B cell (primary cell): Measurements from ENCODE around the gene KIRREL3. TPM values are rescaled to one million over a fixed set of nuclear protein-coding genes. Genes with fewer than 3 reads are reported as not detected.

Source experiments
- ATAC-seq: fragments of 200-7000 bp; cut with Tn5 transposase; one replicate; pipeline ENCODE4 v1.10.0; 2021; ENCODE audit warnings: low read depth, mild to moderate bottlenecking, moderate number of reproducible peaks, moderate library complexity
- CTCF ChIA-PET: fragments of 350-600 bp; sonication (Branson Sonifier 250); formaldehyde crosslinking; loops from one replicate; lab custom pipeline; 2021; ENCODE audit warnings: antibody characterized with exemption, inconsistent platforms; lab: Charles Lee
- POLR2A ChIA-PET: fragments of 350-600 bp; sonication (Branson Sonifier 250); formaldehyde crosslinking; loops from one replicate; lab custom pipeline; 2021; ENCODE audit warnings: antibody characterized with exemption; lab: Charles Lee
- DNase-seq: peaks from one replicate; pipeline ENCODE4 v3.0.0; 2013
- H2AFZ ChIP-seq: 2 replicates; pipeline ENCODE4 v1.6.1; 2012; ENCODE audit warnings: mild to moderate bottlenecking, low read depth, low read length; ENCODE audit not compliant: insufficient read depth, poor library complexity, severe bottlenecking
- H3K27ac ChIP-seq, 2 donors: 1 replicate in 1 of 2; 2 replicates in 1 of 2; pipeline ENCODE4 v1.5.1; 2012 to 2013; ENCODE audit warnings: low read length in 2 of 2, mild to moderate bottlenecking in 2 of 2, moderate library complexity in 1 of 2
- H3K27me3 ChIP-seq, 4 experiments: fragments of 200-600 bp in 1 of 4; sonication (generic) in 1 of 4; replicated peaks in 1 of 4; 1 replicate in 2 of 4; 2 replicates in 2 of 4; pipeline versions ENCODE4 v1.6.1 to v1.7.0; 2013 to 2016; ENCODE audit warnings: low read length in 3 of 4, mild to moderate bottlenecking in 2 of 4, mixed read lengths in 1 of 4, moderate library complexity in 1 of 4; ENCODE audit not compliant: insufficient read depth in 4 of 4, control insufficient read depth in 3 of 4; ENCODE audit errors: control extremely low read depth in 1 of 4
- H3K36me3 ChIP-seq, 2 experiments: replicated peaks in 1 of 2; 1 replicate in 1 of 2; 2 replicates in 1 of 2; pipeline versions ENCODE4 v1.6.1 to v1.7.1; 2013; ENCODE audit warnings: low read length in 1 of 2; ENCODE audit not compliant: insufficient read depth in 2 of 2, control insufficient read depth in 1 of 2; ENCODE audit errors: control extremely low read depth in 1 of 2, extremely low read depth in 1 of 2
- H3K4me1 ChIP-seq, 2 donors: fragments of 200-600 bp in 1 of 2; sonication (generic) in 1 of 2; 1 replicate in 1 of 2; 2 replicates in 1 of 2; pipeline versions ENCODE4 v1.5.1 to v1.6.1; 2013 to 2017; ENCODE audit warnings: low read length in 2 of 2; ENCODE audit not compliant: control insufficient read depth in 2 of 2, insufficient read depth in 2 of 2
- H3K4me2 ChIP-seq: replicated peaks from 2 replicates; pipeline ENCODE3; 2012; ENCODE audit warnings: mild to moderate bottlenecking, low read depth, low read length; ENCODE audit not compliant: poor library complexity, severe bottlenecking
- H3K4me3 ChIP-seq, 5 experiments: fragments of 200-600 bp in 1 of 5; sonication (generic) in 1 of 5; 1 replicate in 3 of 5; 2 replicates in 2 of 5; pipeline versions ENCODE4 v1.5.1 to v1.7.0; 2011 to 2016; ENCODE audit warnings: low read length in 4 of 5, mild to moderate bottlenecking in 4 of 5, low read depth in 2 of 5, control low read depth in 1 of 5, moderate library complexity in 1 of 5; ENCODE audit not compliant: insufficient read depth in 1 of 5; ENCODE audit errors: control extremely low read depth in 1 of 5, extremely low read depth in 1 of 5
- H3K79me2 ChIP-seq: fragments of 200-600 bp; sonication (generic); one replicate; pipeline ENCODE4 v1.6.0; 2016; ENCODE audit warnings: low read length; ENCODE audit not compliant: control insufficient read depth, insufficient read depth
- H3K9ac ChIP-seq: fragments of 200-600 bp; sonication (generic); 2 replicates; pipeline ENCODE4 v1.6.1; 2017; ENCODE audit warnings: mild to moderate bottlenecking, low read length, moderate library complexity
- H3K9me3 ChIP-seq, 3 donors: one replicate each; pipeline versions ENCODE4 v1.6.1 to v1.7.1; 2013; ENCODE audit warnings: low read length in 2 of 3; ENCODE audit not compliant: control insufficient read depth in 2 of 3, insufficient read depth in 1 of 3; ENCODE audit errors: control extremely low read depth in 1 of 3
- H4K20me1 ChIP-seq: 2 replicates; pipeline ENCODE4 v1.6.0; 2012; ENCODE audit warnings: mild to moderate bottlenecking, low read length; ENCODE audit not compliant: insufficient read depth, control insufficient read depth, poor library complexity, severe bottlenecking
- H3K27ac Mint-ChIP-seq: one replicate; pipeline ENCODE4 v1.8.0; 2021; ENCODE audit warnings: mixed read lengths
- H3K27me3 Mint-ChIP-seq: one replicate; pipeline ENCODE4 v1.8.0; 2021; ENCODE audit warnings: mixed read lengths
- H3K4me1 Mint-ChIP-seq: one replicate; pipeline ENCODE4 v1.8.0; 2021; ENCODE audit warnings: mixed read lengths
- H3K4me3 Mint-ChIP-seq: one replicate; pipeline ENCODE4 v1.8.0; 2021; ENCODE audit warnings: mixed read lengths
- H3K9me3 Mint-ChIP-seq: one replicate; pipeline ENCODE4 v1.8.0; 2022; ENCODE audit warnings: mixed read lengths; ENCODE audit not compliant: insufficient read depth
- CTCF ChIP-seq: fragments of 200-600 bp; IDR thresholded peaks from one replicate; pipeline ENCODE4 v1.8.0; 2022; ENCODE audit warnings: antibody characterized with exemption, mild to moderate bottlenecking
- EZH2 ChIP-seq: IDR thresholded peaks from 2 replicates; pipeline ENCODE4 v1.6.1; 2012; ENCODE audit warnings: borderline replicate concordance, low read depth, mild to moderate bottlenecking, moderate library complexity, low read length; ENCODE audit not compliant: insufficient read depth, poor library complexity, severe bottlenecking
- WGBS: methylation state at CpG from one replicate; pipeline ENCODE4 v1.1.5; 2013; ENCODE audit warnings: missing lambda C conversion rate; ENCODE audit not compliant: insufficient coverage; 5-methylcytosine and 5-hydroxymethylcytosine counted together
- intact Hi-C: fragments of 100-400 bp; cut with micrococcal nuclease; formaldehyde crosslinking; loops from one replicate; pipeline ENCODE4 v1.10.0; 2022
- polyA plus RNA-seq: library from polyadenylated mRNA; depleted of rRNA; stranded (reverse); fragments of >200 nt; gene quantifications from 2 replicates; pipeline ENCODE4 v1.2.3, GENCODE V29; 2012
- total RNA-seq, 2 donors: library from RNA; stranded (reverse); fragments of 120-200 nt in 1 of 2; gene quantifications; 1 replicate in 1 of 2; 2 replicates in 1 of 2; pipeline versions ENCODE4 v1.2.3 to v1.2.4, GENCODE V29; 2013 to 2022

KIRREL3 gene
- total and polyA plus RNA-seq, 2 donors (not counting 1 experiment from before 2014, with no cell fraction given) = not detected

- CTCF ChIA-PET = no interaction called here
- DNase-seq = no peak
- H3K9me3 ChIP-seq = peaks cover 0 to 6% (median 0%) of the 10 kb centered on the region in 3 donors
- no peaks in the 10 kb centered on the region for H3K36me3 ChIP-seq
- H3K27ac ChIP-seq = no peak overlapping the region
- no peaks in the 10 kb centered on the region for H4K20me1 ChIP-seq
- Mint-ChIP-seq H3K27ac (no peak overlapping the region), H3K27me3 (peaks cover 7% of the 10 kb centered on the region), H3K4me1 (no peaks in the 10 kb centered on the region), H3K4me3 (no peak overlapping the region), H3K9me3 (no peaks in the 10 kb centered on the region)
- intact Hi-C loops = no loop called here
- H2AFZ ChIP-seq = no peak overlapping the region
- no peak overlapping the region for H3K9ac ChIP-seq
- POLR2A ChIA-PET = no interaction called here
- TF ChIP-seq EZH2 = no peak
- TF ChIP-seq CTCF = no peak
- WGBS = 83% methylated on average over 4 of the region's 10 CpGs
- peaks cover 0 to 2% (median 0%) of the 10 kb centered on the region in 4 experiments for H3K27me3 ChIP-seq
- H3K4me3 ChIP-seq = no peak overlapping the region
- no peak overlapping the region for H3K4me2 ChIP-seq
- no peaks in the 10 kb centered on the region for H3K79me2 ChIP-seq
- no peaks in the 10 kb centered on the region for H3K4me1 ChIP-seq
- ATAC-seq = no peak
These were observed 71.2 kb downstream of the KIRREL3 start for GRCh38 chr11:126929179-126930061.

GRCh38 chr11:126927623-126928022 lies 72.9 kb downstream of the KIRREL3 start:
- WGBS = no CpG with 5 or more reads among the region's 2 CpGs
- no peaks in the 10 kb centered on the region for H3K9me3 Mint-ChIP-seq

More at GRCh38 chr11:126927623-126928022, 72.9 kb downstream of the KIRREL3 start:
- no peak overlapping the region for H3K4me3 ChIP-seq
- no peak for ATAC-seq
- no peaks in the 10 kb centered on the region for H4K20me1 ChIP-seq
- H3K4me3 Mint-ChIP-seq = no peak overlapping the region
- intact Hi-C loops = no loop called here
- H3K9me3 ChIP-seq = peaks cover 0 to 6% (median 0%) of the 10 kb centered on the region in 3 donors
- TF ChIP-seq CTCF (no peak), EZH2 (no peak)
- H3K4me1 Mint-ChIP-seq = no peaks in the 10 kb centered on the region
- no peak overlapping the region for H3K27ac Mint-ChIP-seq
- H3K27ac ChIP-seq = no peak overlapping the region
- no peaks in the 10 kb centered on the region for H3K79me2 ChIP-seq
- H3K36me3 ChIP-seq = no peaks in the 10 kb centered on the region
- POLR2A ChIA-PET = no interaction called here
- no peak for DNase-seq
- H3K9ac ChIP-seq = no peak overlapping the region
- no peak overlapping the region for H2AFZ ChIP-seq
- no peaks in the 10 kb centered on the region for H3K4me1 ChIP-seq
- H3K27me3 ChIP-seq = peaks cover 0 to 2% (median 0%) of the 10 kb centered on the region in 4 experiments
- CTCF ChIA-PET = no interaction called here
- no peak overlapping the region for H3K4me2 ChIP-seq
- peaks cover 10% of the 10 kb centered on the region for H3K27me3 Mint-ChIP-seq
